LHCN-M2 (cell line): Measurements from ENCODE around the gene CPS1. TPM values are rescaled to one million over a fixed set of nuclear protein-coding genes. Genes with fewer than 3 reads are reported as not detected.

ENCODE experiments used
- DNase-seq: peaks from one replicate; pipeline ENCODE4 v3.0.0-alpha.2; 2012; ENCODE audit warnings: low read depth
- polyA plus RNA-seq: library from polyadenylated mRNA; unstranded; fragments of >200 nt; gene quantifications from one replicate; pipeline ENCODE4 v1.2.1, GENCODE V29; 2012; ENCODE audit warnings: missing spikeins
- total RNA-seq: library from RNA; depleted of rRNA; stranded (reverse); fragments of >200 nt; gene quantifications from 2 replicates; pipeline ENCODE4 v1.2.3, GENCODE V29; 2014; rRNA removed

Gene CPS1
- 30.8 and 36.4 TPM in 2 replicates for total RNA-seq
- 6.7 TPM for polyA plus RNA-seq

GRCh38 chr2:210556329-210556980 is at the start of gene CPS1:
Gene CPS1 (plus strand): TSS chr2:210556599. CDS start chr2:210556734, 135 bp downstream.
- DNase-seq, result no peak

GRCh38 chr2:210515911-210516310 is 40.5 kb upstream of the CPS1 start:
- no peak for DNase-seq

DNA sequence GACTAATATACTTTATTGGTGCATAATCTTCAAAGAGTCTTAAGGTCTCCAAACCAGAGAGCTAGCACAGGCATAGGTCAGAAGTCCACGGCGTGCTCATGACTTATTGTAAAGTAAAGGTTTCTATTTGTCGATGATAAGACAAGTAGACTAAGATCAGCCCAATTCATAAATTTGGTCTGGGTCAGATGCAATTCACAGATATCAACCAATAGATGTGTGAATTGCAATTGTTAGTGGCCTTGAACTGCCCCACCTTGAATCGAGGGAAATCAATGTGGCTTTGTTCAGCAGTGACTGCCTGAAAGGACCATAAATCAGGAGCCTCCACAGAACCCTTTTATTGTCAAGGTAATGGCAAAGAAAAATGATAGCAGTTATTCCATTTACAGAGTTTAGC is 39.1 kb upstream of the CPS1 start:
- no peak for DNase-seq

GRCh38 chr2:210519594-210519993 is 36.8 kb upstream of the CPS1 start:
- peak; percentile 28 for DNase-seq

DNA sequence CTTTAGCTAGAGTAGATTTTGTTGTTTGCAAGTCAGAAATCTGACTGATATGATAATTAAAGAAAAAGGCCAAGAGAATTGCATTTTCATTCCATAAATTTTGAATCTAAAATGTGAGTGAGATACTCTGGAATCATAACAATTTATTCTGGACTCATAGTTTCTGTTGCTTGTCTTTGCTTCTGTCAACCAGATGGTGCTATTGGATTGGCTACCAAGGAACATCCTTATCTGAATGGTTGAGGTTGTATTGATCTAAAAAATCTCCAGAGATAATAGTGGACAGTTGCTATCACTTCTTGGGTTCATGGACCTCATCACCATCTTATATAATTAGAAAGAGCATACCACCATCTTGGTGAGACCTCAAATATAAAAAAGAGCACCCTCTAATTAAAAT is 34.0 kb upstream of the CPS1 start:
- no peak for DNase-seq

- no peak for DNase-seq
Measured at GRCh38 chr2:210523650-210524289, 32.6 kb upstream of the CPS1 start.

DNA sequence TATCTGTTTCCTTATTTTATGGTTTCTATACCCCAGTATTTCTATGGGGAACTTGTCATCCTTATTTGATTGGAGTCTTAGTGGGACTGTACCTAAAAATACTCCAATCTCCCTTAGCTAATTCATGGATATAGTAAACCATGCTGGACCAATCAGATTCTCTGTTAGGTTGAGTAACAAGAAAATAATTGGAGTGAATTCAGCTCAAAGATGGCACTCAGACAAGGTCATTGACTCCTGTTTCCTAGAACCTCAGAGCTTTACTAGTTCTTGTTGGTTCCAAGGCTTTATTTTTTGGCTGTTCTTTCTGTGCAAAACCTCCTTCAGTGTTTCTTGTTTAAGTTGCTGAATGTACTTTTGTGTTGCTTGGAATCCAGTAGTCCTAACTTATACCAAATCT is 31.9 kb upstream of the CPS1 start:
- DNase-seq, result no peak

- DNase-seq, result no peak
Measured at GRCh38 chr2:210527286-210527685, 29.1 kb upstream of the CPS1 start.

- DNase-seq, result peak; percentile 36
Measured at GRCh38 chr2:210528716-210529115, 27.7 kb upstream of the CPS1 start.

- no peak for DNase-seq
Measured at GRCh38 chr2:210531050-210531449, 25.3 kb upstream of the CPS1 start.

- DNase-seq, result no peak
Measured at GRCh38 chr2:210531482-210531881, 24.9 kb upstream of the CPS1 start.

DNA sequence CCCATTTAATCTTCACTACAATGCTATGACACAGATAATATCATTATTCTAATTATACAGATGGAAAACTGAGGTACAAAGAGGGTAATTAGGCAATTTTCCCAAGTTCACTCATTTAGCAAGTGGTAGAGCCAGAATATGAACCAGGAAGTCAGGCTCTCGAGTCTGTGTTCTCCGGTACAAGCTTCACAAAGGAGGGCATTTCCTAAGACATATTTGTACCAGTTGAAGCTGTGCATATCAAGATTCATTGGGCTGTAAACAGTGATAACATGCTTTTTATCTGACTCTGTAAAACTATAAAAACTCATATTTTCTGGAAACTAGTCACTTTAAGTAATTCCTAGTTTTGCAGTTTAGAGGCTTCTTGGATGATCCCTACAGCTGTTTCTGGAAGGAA is 23.0 kb upstream of the CPS1 start:
- DNase-seq, result no peak

DNA sequence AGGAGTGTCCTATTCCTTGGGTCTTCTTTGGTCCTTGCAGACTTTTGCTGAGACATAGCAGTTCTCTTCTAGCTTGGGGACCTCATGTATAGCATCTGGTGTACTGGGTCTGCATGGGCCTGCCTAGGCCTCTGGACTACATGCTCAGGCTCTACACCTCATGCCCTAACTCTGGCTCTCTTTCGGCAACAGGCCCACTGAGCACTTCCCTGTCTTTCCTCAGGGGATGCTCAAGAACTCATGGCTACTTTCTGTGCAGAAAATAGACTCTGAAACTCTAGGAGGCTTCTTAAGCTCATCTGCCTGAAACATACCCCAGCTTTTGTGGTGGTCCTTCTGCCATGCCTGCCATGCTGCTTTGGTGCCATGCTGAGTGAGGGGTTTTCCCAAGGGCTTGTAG is 21.5 kb upstream of the CPS1 start:
- DNase-seq, result no peak

- DNase-seq, result no peak
Measured at GRCh38 chr2:210536973-210537650, 19.3 kb upstream of the CPS1 start.

DNA sequence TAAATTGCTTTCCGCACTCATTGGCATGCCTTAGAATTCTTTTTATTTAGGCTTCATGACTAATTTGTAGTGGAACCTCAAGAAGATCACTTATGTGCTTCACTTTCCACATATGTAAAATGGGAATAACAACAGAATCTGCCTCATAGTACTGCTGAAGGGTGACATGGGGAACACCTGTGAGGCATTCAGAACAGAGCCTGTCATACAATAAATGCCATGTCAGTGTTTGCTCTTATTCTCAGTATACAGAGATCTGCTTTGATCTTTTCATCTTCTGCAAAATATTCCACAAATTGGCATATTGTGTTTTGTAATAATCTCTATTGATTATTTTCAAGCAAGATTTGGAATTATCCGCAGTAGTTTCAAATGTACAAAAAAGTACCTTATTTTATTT is 17.4 kb upstream of the CPS1 start:
- no peak for DNase-seq

DNA sequence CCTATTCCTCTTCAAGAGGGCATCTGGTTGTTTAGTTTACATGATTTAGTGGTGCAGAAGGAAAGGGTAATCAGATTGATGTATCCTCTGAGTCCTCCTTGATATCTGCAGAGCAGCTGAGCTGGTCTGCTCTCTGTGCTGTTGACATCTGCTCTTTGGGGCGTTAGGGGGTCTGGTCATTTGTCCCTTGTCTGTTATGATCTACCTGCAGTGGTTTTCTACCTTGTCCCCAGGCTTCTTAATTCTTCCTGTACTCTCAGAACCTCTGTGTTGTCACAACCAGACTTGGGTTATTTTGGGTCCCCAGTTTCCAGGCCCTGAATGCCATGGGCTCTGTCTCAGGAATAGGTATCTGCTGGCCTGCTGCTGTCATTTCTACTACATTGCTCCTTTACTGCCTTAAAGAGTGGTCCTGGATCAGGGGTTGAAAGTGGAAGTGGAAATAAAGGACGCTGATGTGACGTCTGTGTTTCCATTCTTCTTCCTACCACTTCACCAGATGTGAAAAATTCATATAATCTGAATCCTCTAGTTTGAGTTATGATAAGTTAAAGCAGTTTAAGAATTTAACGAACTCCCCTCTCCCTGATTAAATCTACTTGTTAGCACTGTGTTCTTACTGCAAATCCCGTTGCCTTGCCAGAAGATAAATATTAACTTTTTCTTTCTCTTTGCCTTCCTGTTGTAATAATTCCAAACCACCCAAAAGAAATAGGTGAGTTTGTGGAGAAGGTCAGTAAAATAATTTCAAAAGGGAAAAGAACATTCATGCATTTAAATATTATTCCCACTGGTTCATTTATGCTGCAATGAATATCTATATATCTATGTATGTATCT is 16.6 kb upstream of the CPS1 start:
- DNase-seq, result no peak

GRCh38 chr2:210540471-210540870 is 15.9 kb upstream of the CPS1 start:
- DNase-seq, result no peak

DNA sequence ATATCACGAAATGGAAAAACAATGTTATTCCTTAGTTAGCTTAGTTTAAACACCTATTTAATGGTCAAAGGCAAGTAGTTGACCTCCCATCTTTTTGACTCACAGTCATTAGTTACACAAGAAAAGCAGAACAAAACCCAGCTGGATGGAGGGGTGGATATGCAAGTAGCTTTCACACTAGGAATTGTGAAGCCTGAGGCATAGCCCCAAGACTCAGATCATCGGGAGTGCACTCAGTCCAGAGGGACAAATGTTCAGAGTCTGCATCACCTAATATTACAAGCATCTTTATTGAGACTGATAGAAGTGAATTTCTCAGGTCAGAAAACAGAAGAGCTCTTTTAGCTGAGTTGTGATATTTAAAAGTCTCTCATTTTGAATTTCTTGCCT is 15.5 kb upstream of the CPS1 start:
- DNase-seq, result no peak

DNA sequence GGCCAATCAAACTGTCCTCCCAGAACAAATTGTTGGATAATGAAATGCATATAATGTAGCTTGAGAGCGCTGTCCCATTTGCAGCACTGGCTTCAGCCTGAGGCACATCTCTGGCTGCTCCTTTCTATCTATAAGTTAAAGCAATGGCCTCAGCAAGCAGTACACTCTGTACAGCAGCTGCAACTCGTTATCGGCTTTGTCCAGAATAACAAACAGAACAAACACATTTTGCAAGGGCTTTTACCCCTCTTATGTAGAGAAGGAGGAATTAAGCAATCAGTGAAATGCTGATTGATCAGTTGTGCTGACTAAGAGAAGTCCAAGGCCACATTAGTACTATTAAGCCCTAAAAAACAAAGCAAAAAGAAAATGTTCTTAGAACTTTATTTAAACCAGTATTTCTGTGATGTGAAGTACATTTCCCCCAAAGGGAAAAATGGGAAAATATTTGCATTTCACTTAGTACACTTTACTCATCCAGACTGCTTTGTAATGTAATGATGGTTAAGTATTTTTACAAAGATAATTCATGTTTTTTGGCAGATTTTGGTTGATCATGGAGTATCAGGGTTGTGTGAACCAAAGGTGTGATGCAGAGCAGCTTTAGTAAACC is 15.0 kb upstream of the CPS1 start:
- peak; percentile 15 for DNase-seq

DNA sequence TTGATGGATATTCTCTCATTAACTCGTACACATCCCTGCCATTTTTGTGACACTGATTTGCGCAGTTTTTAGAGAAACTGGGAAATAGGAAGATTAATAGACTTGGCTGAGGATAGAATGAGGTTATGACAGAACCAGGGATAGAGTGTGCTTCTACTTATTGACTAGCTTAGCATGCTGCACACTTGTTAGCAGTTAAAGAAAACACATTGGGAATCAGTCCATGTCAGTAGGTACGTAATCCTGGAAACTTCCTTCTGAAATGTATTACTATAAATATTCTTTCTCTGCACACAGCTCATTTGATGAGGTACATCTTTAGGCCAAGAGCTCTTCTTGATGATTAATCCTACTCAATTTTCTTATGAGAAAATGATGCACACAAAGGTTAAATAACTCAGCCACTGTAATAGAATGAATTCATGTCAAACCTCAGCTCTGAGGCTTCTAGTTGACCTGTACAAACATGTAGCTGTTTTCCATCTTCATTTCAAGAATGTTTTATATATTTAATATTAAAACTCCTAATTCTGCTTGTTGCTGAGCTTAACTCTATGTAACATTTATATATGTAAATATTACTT is 12.3 kb upstream of the CPS1 start:
- DNase-seq, result no peak

- DNase-seq, result no peak
Measured at GRCh38 chr2:210544831-210545230, 11.6 kb upstream of the CPS1 start.
